ENCODE results near the gene LRRFIP1.

Gene LRRFIP1

DNA sequence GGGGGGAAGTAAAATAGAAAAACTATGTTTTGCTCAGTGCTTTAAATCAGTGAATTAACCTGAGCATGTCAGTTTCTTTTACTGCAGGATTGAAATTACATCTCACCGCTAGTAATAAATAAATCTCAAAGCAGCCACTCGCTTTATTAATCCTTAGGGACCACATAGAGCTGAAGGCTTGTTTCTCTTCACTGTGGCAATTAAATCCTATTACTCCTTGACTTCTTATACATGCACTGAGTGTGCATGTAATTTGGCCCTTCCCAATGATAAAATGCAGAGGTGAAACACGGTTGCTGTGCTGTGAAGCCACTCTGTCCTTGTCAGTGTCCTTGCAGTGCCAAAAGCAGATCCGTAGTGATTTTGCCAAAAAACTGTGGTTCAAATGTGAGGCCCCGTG, 94.1 kb downstream of the LRRFIP1 start:
- Mint-ChIP-seq H3K4me3 (peak overlapping the region; percentile 23), H3K4me1 (peaks cover 86% of the 10 kb centered on the region)
- TF ChIP-seq, protein P1, sequence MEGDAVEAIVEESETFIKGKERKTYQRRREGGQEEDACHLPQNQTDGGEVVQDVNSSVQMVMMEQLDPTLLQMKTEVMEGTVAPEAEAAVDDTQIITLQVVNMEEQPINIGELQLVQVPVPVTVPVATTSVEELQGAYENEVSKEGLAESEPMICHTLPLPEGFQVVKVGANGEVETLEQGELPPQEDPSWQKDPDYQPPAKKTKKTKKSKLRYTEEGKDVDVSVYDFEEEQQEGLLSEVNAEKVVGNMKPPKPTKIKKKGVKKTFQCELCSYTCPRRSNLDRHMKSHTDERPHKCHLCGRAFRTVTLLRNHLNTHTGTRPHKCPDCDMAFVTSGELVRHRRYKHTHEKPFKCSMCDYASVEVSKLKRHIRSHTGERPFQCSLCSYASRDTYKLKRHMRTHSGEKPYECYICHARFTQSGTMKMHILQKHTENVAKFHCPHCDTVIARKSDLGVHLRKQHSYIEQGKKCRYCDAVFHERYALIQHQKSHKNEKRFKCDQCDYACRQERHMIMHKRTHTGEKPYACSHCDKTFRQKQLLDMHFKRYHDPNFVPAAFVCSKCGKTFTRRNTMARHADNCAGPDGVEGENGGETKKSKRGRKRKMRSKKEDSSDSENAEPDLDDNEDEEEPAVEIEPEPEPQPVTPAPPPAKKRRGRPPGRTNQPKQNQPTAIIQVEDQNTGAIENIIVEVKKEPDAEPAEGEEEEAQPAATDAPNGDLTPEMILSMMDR (IDR thresholded peaks at IDR 0.05) = no peak

GRCh38 chr2:237722616-237723015, 95.2 kb downstream of the LRRFIP1 start:
- no peak overlapping the region for H3K4me3 Mint-ChIP-seq
- TF ChIP-seq, protein P1 (IDR thresholded peaks at IDR 0.05) = no peak
- peaks cover 78% of the 10 kb centered on the region for H3K4me1 Mint-ChIP-seq
- DNase-seq = no peak
- H3K27me3 Mint-ChIP-seq (ENCODE audit: low read depth, poor library complexity) = no peaks in the 10 kb centered on the region
- peaks cover 13% of the 10 kb centered on the region for H3K36me3 Mint-ChIP-seq (ENCODE audit: low read depth)
- no peaks in the 10 kb centered on the region for H3K9me3 Mint-ChIP-seq
- peak overlapping the region; percentile 45 for H3K27ac Mint-ChIP-seq

More for the DNA sequence above, 94.1 kb downstream of the LRRFIP1 start:
- Mint-ChIP-seq H3K9me3 (no peaks in the 10 kb centered on the region), H3K36me3 (ENCODE audit: low read depth) (peaks cover 13% of the 10 kb centered on the region), H3K27me3 (ENCODE audit: low read depth, poor library complexity) (no peaks in the 10 kb centered on the region), H3K27ac (peak overlapping the region; percentile 67)
- DNase-seq = no peak

GRCh38 chr2:237723023-237723422, 95.6 kb downstream of the LRRFIP1 start:
- H3K27me3 Mint-ChIP-seq (ENCODE audit: low read depth, poor library complexity) = no peaks in the 10 kb centered on the region
- TF ChIP-seq, protein P1 (IDR thresholded peaks at IDR 0.05) = no peak
- H3K9me3 Mint-ChIP-seq = no peaks in the 10 kb centered on the region
- no peak for DNase-seq
- H3K36me3 Mint-ChIP-seq (ENCODE audit: low read depth) = peaks cover 13% of the 10 kb centered on the region
- H3K27ac Mint-ChIP-seq = no peak overlapping the region
- peaks cover 77% of the 10 kb centered on the region for H3K4me1 Mint-ChIP-seq
- no peak overlapping the region for H3K4me3 Mint-ChIP-seq

DNA sequence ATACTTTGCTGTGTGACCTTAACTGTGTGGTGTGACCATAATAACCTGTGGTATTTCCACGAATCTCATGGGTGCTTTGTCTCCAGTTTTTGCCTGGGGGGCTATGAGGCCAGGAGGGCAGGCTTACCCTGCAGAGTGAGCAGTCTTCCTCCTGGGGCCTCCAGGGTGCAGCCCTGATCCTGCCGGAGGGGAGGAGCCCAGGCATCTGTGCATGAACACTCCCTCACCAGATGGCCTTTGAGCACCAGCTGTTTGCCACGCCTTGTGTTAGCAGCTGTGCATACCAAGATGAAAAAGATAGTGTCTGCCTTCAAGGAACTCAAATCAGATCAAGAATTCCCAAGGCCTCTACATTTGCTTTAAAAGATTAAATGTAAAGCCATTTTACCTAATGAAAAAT, 96.2 kb downstream of the LRRFIP1 start:
- H3K4me1 Mint-ChIP-seq = peaks cover 75% of the 10 kb centered on the region
- H3K27ac Mint-ChIP-seq = no peak overlapping the region
- no peak for DNase-seq
- H3K36me3 Mint-ChIP-seq (ENCODE audit: low read depth) = peaks cover 8% of the 10 kb centered on the region
- no peaks in the 10 kb centered on the region for H3K27me3 Mint-ChIP-seq (ENCODE audit: low read depth, poor library complexity)
- TF ChIP-seq, protein P1 (IDR thresholded peaks at IDR 0.05) = no peak
- no peak overlapping the region for H3K4me3 Mint-ChIP-seq
- H3K9me3 Mint-ChIP-seq = no peaks in the 10 kb centered on the region

DNA sequence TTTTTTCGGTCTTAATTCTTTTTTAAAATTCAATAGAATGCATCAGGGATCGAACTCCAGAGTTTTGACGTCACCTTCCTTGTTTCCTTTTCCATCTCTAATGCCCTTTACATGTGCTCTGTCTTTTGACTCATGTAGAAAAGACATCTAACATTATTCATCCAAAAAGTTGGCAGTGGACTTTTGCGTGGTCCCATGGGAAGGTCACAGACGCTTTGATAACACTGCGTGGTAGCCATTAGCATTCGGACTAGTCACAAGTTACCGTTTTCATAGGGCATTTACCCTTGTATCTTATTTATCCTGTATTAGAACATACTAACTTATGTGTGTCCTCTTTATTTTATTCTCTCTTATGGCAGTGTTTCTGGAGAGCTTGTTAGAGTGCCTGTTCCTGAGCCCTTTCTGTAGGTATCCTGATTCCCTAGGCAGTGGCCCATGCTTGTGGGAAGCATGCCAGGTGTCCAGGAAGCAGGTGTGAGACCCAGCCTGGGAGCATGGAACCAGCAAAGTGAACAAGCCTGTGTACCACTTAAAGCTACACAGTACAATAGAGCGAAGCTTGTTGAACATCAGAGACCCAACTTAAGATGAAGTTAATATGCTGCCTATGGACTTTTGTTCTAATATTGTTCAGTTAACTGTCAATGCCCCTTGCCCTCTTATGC, 97.6 kb downstream of the LRRFIP1 start:
- H3K27me3 Mint-ChIP-seq (ENCODE audit: low read depth, poor library complexity) = no peaks in the 10 kb centered on the region
- H3K9me3 Mint-ChIP-seq = no peaks in the 10 kb centered on the region
- H3K36me3 Mint-ChIP-seq (ENCODE audit: low read depth) = peaks cover 7% of the 10 kb centered on the region
- H3K4me1 Mint-ChIP-seq = peaks cover 76% of the 10 kb centered on the region
- TF ChIP-seq, protein P1 (IDR thresholded peaks at IDR 0.05) = no peak
- H3K4me3 Mint-ChIP-seq = no peak overlapping the region
- no peak overlapping the region for H3K27ac Mint-ChIP-seq
- no peak for DNase-seq

GRCh38 chr2:237725661-237726060, 98.3 kb downstream of the LRRFIP1 start:
- TF ChIP-seq, protein P1 (IDR thresholded peaks at IDR 0.05) = no peak
- H3K9me3 Mint-ChIP-seq = no peaks in the 10 kb centered on the region
- H3K36me3 Mint-ChIP-seq (ENCODE audit: low read depth) = peaks cover 4% of the 10 kb centered on the region
- H3K27me3 Mint-ChIP-seq (ENCODE audit: low read depth, poor library complexity) = no peaks in the 10 kb centered on the region
- no peak overlapping the region for H3K4me3 Mint-ChIP-seq
- H3K27ac Mint-ChIP-seq = no peak overlapping the region
- no peak for DNase-seq
- H3K4me1 Mint-ChIP-seq = peaks cover 77% of the 10 kb centered on the region

All from nephron progenitor cell (in vitro differentiated cells).